GM19328 (cell line): ENCODE results near the gene FAM72A.
"Not testable (repeated sequence)": the region's sequence is repeated elsewhere in the genome, so short reads cannot be mapped to it uniquely, and the experiment has no call there.

ENCODE experiments used
- ATAC-seq: cut with Tn5 transposase; IDR thresholded peaks from one replicate; pipeline ENCODE4 v1.9.1; 2021; ENCODE audit warnings: mild to moderate bottlenecking, moderate library complexity; ENCODE audit not compliant: unreplicated experiment

FAM72A gene

GRCh38 chr1:206173110-206173719 lies 29.4 kb downstream of the FAM72A start:
- ATAC-seq = not testable (repeated sequence)

GRCh38 chr1:206169794-206170193 lies 32.8 kb downstream of the FAM72A start:
- not testable (repeated sequence) for ATAC-seq

- not testable (repeated sequence) for ATAC-seq
These were observed 35.1 kb downstream of the FAM72A start for GRCh38 chr1:206167350-206168029.

- ATAC-seq = no peak
These were observed 56.8 kb downstream of the FAM72A start for GRCh38 chr1:206145771-206146290.

GRCh38 chr1:206144605-206145004 lies 58.0 kb downstream of the FAM72A start:
- no peak for ATAC-seq

GRCh38 chr1:206143537-206144172 lies 59.0 kb downstream of the FAM72A start:
- ATAC-seq = no peak

- ATAC-seq = no peak
These were observed 59.9 kb downstream of the FAM72A start for GRCh38 chr1:206142770-206143169.

- no peak for ATAC-seq
These were observed 60.6 kb downstream of the FAM72A start for GRCh38 chr1:206142011-206142410.

GRCh38 chr1:206136241-206136640 lies 66.4 kb downstream of the FAM72A start:
- ATAC-seq = no peak
